GM13976 (cell line): ENCODE results near the gene TXK.

ENCODE experiments used
- DNase-seq: peaks from one replicate; pipeline ENCODE4 v3.0.0; 2012; ENCODE audit warnings: low spot score
- CTCF ChIP-seq: IDR thresholded peaks from 2 replicates; pipeline ENCODE4 v1.5.1; 2012; ENCODE audit warnings: borderline replicate concordance, mild to moderate bottlenecking; ENCODE audit not compliant: insufficient read depth; ENCODE audit errors: extremely low read depth, missing control alignments, control extremely low read depth
- in situ Hi-C: fragments of 300-500 bp; cut with MboI; formaldehyde crosslinking; loops from one replicate; pipeline ENCODE4 v1.12.0; 2022; ENCODE audit warnings: low sequenced_read_pairs, mixed read lengths, inconsistent platforms; ENCODE audit not compliant: unreplicated experiment

The TXK gene

GRCh38 chr4:48021100-48021499 lies 113.0 kb downstream of the TXK start:
- in situ Hi-C loops, result no loop called here
- TF ChIP-seq CTCF, result no peak
- no peak for DNase-seq

GRCh38 chr4:48018112-48018511 lies 115.9 kb downstream of the TXK start:
- no peak for TF ChIP-seq CTCF
- no peak for DNase-seq
- in situ Hi-C loops, result no loop called here

- TF ChIP-seq CTCF, result no peak
- in situ Hi-C loops, result no loop called here
- peak; percentile 56 for DNase-seq
Observed at GRCh38 chr4:48017108-48017571, 116.9 kb downstream of the TXK start.
